Vagina (tissue), 2 donors: ENCODE data around the gene KCTD17. TPM values are rescaled to one million over a fixed set of nuclear protein-coding genes. Genes with fewer than 3 reads are reported as not detected.

Experiments
- DNase-seq, 2 donors: peaks; one replicate each; pipeline ENCODE4 v3.0.0-alpha.2; 2017; ENCODE audit errors: extremely low spot score in 2 of 2
- H3K27ac ChIP-seq: fragments of 200-600 bp; sonication (generic); one replicate; pipeline ENCODE4 v1.5.1; 2019
- H3K27me3 ChIP-seq: fragments of 200-600 bp; sonication (generic); one replicate; pipeline ENCODE4 v1.5.1; 2019
- H3K36me3 ChIP-seq, 2 donors: fragments of 200-600 bp; sonication (generic); one replicate each; pipeline ENCODE4 v1.5.1; 2017 to 2019
- H3K4me1 ChIP-seq: fragments of 200-600 bp; sonication (generic); one replicate; pipeline ENCODE4 v1.5.1; 2019
- H3K4me3 ChIP-seq, 2 donors: fragments of 200-600 bp; sonication (generic); 1 replicate in 1 of 2; 2 replicates in 1 of 2; pipeline ENCODE4 v1.5.1; 2016 to 2019
- H3K9me3 ChIP-seq: fragments of 200-600 bp; sonication (generic); one replicate; pipeline ENCODE4 v1.5.1; 2019
- CTCF ChIP-seq, 3 experiments: fragments of 450-650 bp in 2 of 3; fragments of 200-600 bp in 1 of 3; sonication (generic) in 1 of 3; IDR thresholded peaks; one replicate each; pipeline ENCODE4 v1.5.1; 2017 to 2019; ENCODE audit warnings: antibody characterized with exemption in 3 of 3, mild to moderate bottlenecking in 2 of 3, moderate library complexity in 2 of 3
- POLR2A ChIP-seq, 2 donors: fragments of 450-650 bp; IDR thresholded peaks; one replicate each; pipeline ENCODE4 v1.6.1; 2017; ENCODE audit warnings: antibody characterized with exemption in 2 of 2, mild to moderate bottlenecking in 2 of 2, moderate library complexity in 2 of 2
- POLR2AphosphoS5 ChIP-seq, 2 donors: sonication (generic); formaldehyde crosslinking; IDR thresholded peaks; one replicate each; pipeline ENCODE4 v1.9.0; 2017; ENCODE audit warnings: antibody characterized with exemption in 2 of 2, mild to moderate bottlenecking in 2 of 2, low read depth in 1 of 2; ENCODE audit not compliant: insufficient read depth in 1 of 2
- intact Hi-C: fragments of 100-400 bp; cut with DNase I; formaldehyde crosslinking; loops from one replicate; pipeline ENCODE4 v1.15.1; 2023
- total RNA-seq: library from RNA; depleted of rRNA; stranded (reverse); fragments of >200 nt; gene quantifications from one replicate; pipeline ENCODE4 v1.2.3, GENCODE V29; 2016

Gene KCTD17
- total RNA-seq, 1 donor from 2014 or later = 27.5 TPM

GRCh38 chr22:37049224-37049623 is 2.3 kb upstream of the KCTD17 start:
- peaks cover 33% of the 10 kb centered on the region for H3K4me1 ChIP-seq
- no peak overlapping the region for H3K4me3 ChIP-seq
- H3K9me3 ChIP-seq = no peaks in the 10 kb centered on the region
- no peak overlapping the region for H3K27ac ChIP-seq
- TF ChIP-seq POLR2AphosphoS5 (IDR thresholded peaks at IDR 0.05; ENCODE audit: insufficient read depth in 1 of 2, low read depth in 1 of 2) (no peak), POLR2A (IDR thresholded peaks at IDR 0.05) (no peak), CTCF (IDR thresholded peaks at IDR 0.05) (no peak)
- no peaks in the 10 kb centered on the region for H3K27me3 ChIP-seq
- DNase-seq = no peak
- intact Hi-C loops = no loop called here
- no peaks in the 10 kb centered on the region for H3K36me3 ChIP-seq

- intact Hi-C loops = no loop called here
- no peak for DNase-seq
- TF ChIP-seq CTCF (IDR thresholded peaks at IDR 0.05) = no peak
- no peaks in the 10 kb centered on the region for H3K36me3 ChIP-seq
- H3K27ac ChIP-seq = no peak overlapping the region
- H3K27me3 ChIP-seq = no peaks in the 10 kb centered on the region
- peak overlapping the region; percentile 74 to 75 for H3K4me3 ChIP-seq
- H3K9me3 ChIP-seq = no peaks in the 10 kb centered on the region
- peaks cover 33% of the 10 kb centered on the region for H3K4me1 ChIP-seq
These were observed 629 bp upstream of the KCTD17 start for GRCh38 chr22:37050913-37051312.

GRCh38 chr22:37052386-37053309 is 1.1 kb downstream of the KCTD17 start:
- DNase-seq = no peak
- Histone ChIP-seq H3K4me3 (peak overlapping the region; percentile 74 to 75), H3K36me3 (peaks cover 0 to 14% of the 10 kb centered on the region in 2 donors), H3K27me3 (no peaks in the 10 kb centered on the region), H3K4me1 (peaks cover 33% of the 10 kb centered on the region), H3K9me3 (no peaks in the 10 kb centered on the region), H3K27ac (peak overlapping the region; percentile 53)
- no peak for TF ChIP-seq POLR2A (IDR thresholded peaks at IDR 0.05)
- no peak for TF ChIP-seq POLR2AphosphoS5 (IDR thresholded peaks at IDR 0.05; ENCODE audit: insufficient read depth in 1 of 2, low read depth in 1 of 2)
- intact Hi-C loops = no loop called here

- peaks cover 0 to 18% of the 10 kb centered on the region in 2 donors for H3K36me3 ChIP-seq
- DNase-seq = no peak
- no peak overlapping the region for H3K4me3 ChIP-seq
- peak overlapping the region; percentile 53 for H3K27ac ChIP-seq
- intact Hi-C loops = no loop called here
- peaks cover 33% of the 10 kb centered on the region for H3K4me1 ChIP-seq
- H3K27me3 ChIP-seq = no peaks in the 10 kb centered on the region
- TF ChIP-seq POLR2AphosphoS5 (IDR thresholded peaks at IDR 0.05; ENCODE audit: insufficient read depth in 1 of 2, low read depth in 1 of 2) (no peak), POLR2A (IDR thresholded peaks at IDR 0.05) (no peak), CTCF (IDR thresholded peaks at IDR 0.05) (no peak)
- H3K9me3 ChIP-seq = no peaks in the 10 kb centered on the region
These were observed 1.9 kb downstream of the KCTD17 start for GRCh38 chr22:37053310-37054055.

GRCh38 chr22:37054056-37054395 is 2.5 kb downstream of the KCTD17 start:
- DNase-seq = no peak
- H3K4me1 ChIP-seq = peaks cover 33% of the 10 kb centered on the region
- intact Hi-C loops = no loop called here
- peaks cover 0 to 22% of the 10 kb centered on the region in 2 donors for H3K36me3 ChIP-seq
- TF ChIP-seq CTCF (IDR thresholded peaks at IDR 0.05) = no peak
- no peak for TF ChIP-seq POLR2AphosphoS5 (IDR thresholded peaks at IDR 0.05; ENCODE audit: insufficient read depth in 1 of 2, low read depth in 1 of 2)
- no peak for TF ChIP-seq POLR2A (IDR thresholded peaks at IDR 0.05)
- no peak overlapping the region for H3K4me3 ChIP-seq
- H3K27ac ChIP-seq = no peak overlapping the region
- no peaks in the 10 kb centered on the region for H3K27me3 ChIP-seq
- no peaks in the 10 kb centered on the region for H3K9me3 ChIP-seq
